Naive thymus-derived CD4-positive, alpha-beta T cell (primary cell): ENCODE data around the gene KMT5B. TPM values are rescaled to one million over a fixed set of nuclear protein-coding genes. Genes with fewer than 3 reads are reported as not detected.

Experiments used
- ATAC-seq: fragments of 150-1000 bp; cut with Tn5 transposase; 2 replicates; pipeline ENCODE4 v1.10.0; 2021; ENCODE audit warnings: mild to moderate bottlenecking, moderate library complexity
- CTCF ChIA-PET: fragments of 350-600 bp; sonication (Branson Sonifier 250); formaldehyde crosslinking; loops from one replicate; lab custom pipeline; 2021; ENCODE audit warnings: antibody characterized with exemption; lab: Charles Lee
- POLR2A ChIA-PET: fragments of 350-600 bp; sonication (Branson Sonifier 250); formaldehyde crosslinking; loops from one replicate; lab custom pipeline; 2021; ENCODE audit warnings: antibody characterized with exemption, inconsistent platforms; lab: Charles Lee
- DNase-seq, 9 donors: peaks; one replicate each; pipeline versions ENCODE4 v3.0.0 to v3.0.0-alpha.2; 2020 to 2022; ENCODE audit warnings: mixed read lengths in 1 of 9
- H3K27ac ChIP-seq: one replicate; pipeline ENCODE4 v1.7.0; 2013; ENCODE audit warnings: mild to moderate bottlenecking, low read depth, low read length, moderate library complexity
- H3K27me3 ChIP-seq, 2 donors: one replicate each; pipeline ENCODE4 v1.7.0; 2013; ENCODE audit warnings: low read length in 2 of 2, mild to moderate bottlenecking in 2 of 2, moderate library complexity in 2 of 2; ENCODE audit not compliant: control insufficient read depth in 2 of 2, insufficient read depth in 2 of 2
- H3K36me3 ChIP-seq, 3 experiments: 1 replicate in 2 of 3; 2 replicates in 1 of 3; pipeline ENCODE4 v1.7.0; 2013; ENCODE audit warnings: low read length in 3 of 3, mild to moderate bottlenecking in 3 of 3, moderate library complexity in 1 of 3; ENCODE audit not compliant: insufficient read depth in 3 of 3, control insufficient read depth in 2 of 3
- H3K4me1 ChIP-seq, 2 donors: one replicate each; pipeline ENCODE4 v1.7.0; 2013; ENCODE audit warnings: low read length in 2 of 2, mild to moderate bottlenecking in 2 of 2, moderate library complexity in 1 of 2; ENCODE audit not compliant: control insufficient read depth in 2 of 2, insufficient read depth in 2 of 2
- H3K4me3 ChIP-seq: 2 replicates; pipeline ENCODE4 v1.7.0; 2013; ENCODE audit warnings: mild to moderate bottlenecking, low read length
- H3K9me3 ChIP-seq, 3 experiments: 1 replicate in 2 of 3; 2 replicates in 1 of 3; pipeline ENCODE4 v1.7.0; 2013; ENCODE audit warnings: low read length in 3 of 3; ENCODE audit not compliant: control insufficient read depth in 2 of 3
- H3K27ac Mint-ChIP-seq, 9 donors: one replicate each; pipeline ENCODE4 v1.8.0; 2020 to 2022; ENCODE audit warnings: mixed read lengths in 9 of 9, mild to moderate bottlenecking in 8 of 9, moderate library complexity in 5 of 9, inconsistent platforms in 2 of 9
- H3K27me3 Mint-ChIP-seq, 5 donors: one replicate each; pipeline ENCODE4 v1.8.0; 2021 to 2022; ENCODE audit warnings: mixed read lengths in 5 of 5, mild to moderate bottlenecking in 1 of 5
- H3K36me3 Mint-ChIP-seq, 5 donors: one replicate each; pipeline ENCODE4 v1.8.0; 2020 to 2022; ENCODE audit warnings: mixed read lengths in 5 of 5, mild to moderate bottlenecking in 3 of 5, inconsistent platforms in 1 of 5
- H3K4me1 Mint-ChIP-seq, 7 donors: one replicate each; pipeline ENCODE4 v1.8.0; 2020 to 2022; ENCODE audit warnings: mixed read lengths in 7 of 7, mild to moderate bottlenecking in 3 of 7, inconsistent platforms in 1 of 7
- H3K4me3 Mint-ChIP-seq, 10 donors: one replicate each; pipeline ENCODE4 v1.8.0; 2020 to 2022; ENCODE audit warnings: mild to moderate bottlenecking in 10 of 10, mixed read lengths in 10 of 10, moderate library complexity in 6 of 10, inconsistent platforms in 2 of 10
- H3K9me3 Mint-ChIP-seq, 11 donors: one replicate each; pipeline ENCODE4 v1.8.0; 2020 to 2022; ENCODE audit warnings: mixed read lengths in 11 of 11, mild to moderate bottlenecking in 4 of 11, inconsistent platforms in 1 of 11, moderate library complexity in 1 of 11
- intact Hi-C, 2 donors: fragments of 100-400 bp; cut with micrococcal nuclease; formaldehyde crosslinking; loops; one replicate each; pipeline ENCODE4 v1.15.1; 2023
- polyA plus RNA-seq, 2 donors: library from polyadenylated mRNA; unstranded; fragments of 300-500 nt; fragmentation: Illumina TruSeq; gene quantifications; one replicate each; pipeline ENCODE4 v1.2.3, GENCODE V29; 2021
- total RNA-seq, 6 experiments: library from RNA in 5 of 6; stranded (reverse) in 5 of 6; gene quantifications; 1 replicate in 5 of 6; 2 replicates in 1 of 6; pipeline ENCODE4 v1.2.3 and lab custom pipeline; 2021 to 2026

Gene KMT5B
- total and polyA plus RNA-seq, 7 experiments from 2014 or later, result 32.7 to 68.2 (median 43.8) TPM

DNA sequence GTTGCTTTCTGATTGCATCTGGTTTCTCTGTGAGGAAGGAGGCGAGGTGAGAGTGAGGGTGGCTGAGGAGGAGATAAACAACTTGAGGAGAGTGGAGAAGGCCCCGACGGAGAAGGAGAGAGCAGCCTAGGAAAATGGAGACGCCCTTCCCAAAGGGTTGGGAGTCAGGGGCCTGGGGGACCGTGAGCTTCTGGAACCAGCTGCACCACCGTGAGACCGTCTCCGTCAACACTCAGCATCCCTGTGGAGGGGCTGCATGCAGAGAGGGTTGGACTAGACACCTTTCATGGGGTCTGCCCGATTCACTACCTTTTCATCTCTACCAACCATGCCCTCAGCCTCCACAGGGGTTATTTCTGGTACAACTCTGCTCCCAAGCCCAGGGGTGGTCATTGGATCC, 13.3 kb upstream of the KMT5B start:
- intact Hi-C loops, result no loop called here
- H3K27me3 ChIP-seq, result no peaks in the 10 kb centered on the region
- H3K4me1 Mint-ChIP-seq, result peaks cover 0 to 3% (median 0%) of the 10 kb centered on the region in 7 donors

DNA sequence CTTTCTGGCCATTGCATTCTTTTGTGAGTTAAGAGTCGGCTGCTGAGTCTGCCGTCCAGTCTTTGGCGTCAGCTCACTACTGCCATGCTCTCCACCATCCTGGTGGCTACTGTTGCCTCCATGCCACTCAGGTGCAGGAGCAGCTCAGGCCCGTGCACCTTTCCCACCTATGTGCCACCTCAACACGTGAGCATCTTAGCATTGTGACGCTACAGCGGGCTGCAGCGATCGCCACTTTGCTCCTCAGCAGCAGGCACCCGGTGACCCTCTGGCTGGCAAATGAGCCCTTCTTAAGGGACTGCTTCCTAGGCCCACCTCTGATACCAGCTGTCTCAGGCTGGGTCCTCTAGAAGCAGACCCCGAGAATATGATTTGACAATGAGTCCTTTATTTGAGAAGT, 11.5 kb upstream of the KMT5B start:
- intact Hi-C loops, result no loop called here
- Histone ChIP-seq H3K27ac (no peak overlapping the region), H3K9me3 (peaks cover 0 to 10% (median 0%) of the 10 kb centered on the region in 3 experiments), H3K4me3 (no peak overlapping the region), H3K4me1 (no peaks in the 10 kb centered on the region), H3K36me3 (no peaks in the 10 kb centered on the region), H3K27me3 (no peaks in the 10 kb centered on the region)
- H3K9me3 Mint-ChIP-seq, result peaks cover 0 to 22% (median 11%) of the 10 kb centered on the region in 11 donors
- POLR2A ChIA-PET, result no interaction called here
- no peak overlapping the region for H3K27ac Mint-ChIP-seq
- H3K27me3 Mint-ChIP-seq, result peaks cover 0 to 5% (median 0%) of the 10 kb centered on the region in 5 donors
- peaks cover 0 to 8% (median 0%) of the 10 kb centered on the region in 5 donors for H3K36me3 Mint-ChIP-seq
- DNase-seq (no peak), ATAC-seq (no peak)
- no peak overlapping the region for H3K4me3 Mint-ChIP-seq
- CTCF ChIA-PET, result interaction anchor here (0.7 kb wide), 1 partner anchor 222 kb away, joined by 4 read pairs; no protein-coding TSS in a partner anchor
- H3K4me1 Mint-ChIP-seq, result peaks cover 0 to 3% (median 0%) of the 10 kb centered on the region in 7 donors

More for the DNA sequence above, 13.3 kb upstream of the KMT5B start:
- Histone ChIP-seq H3K4me1 (no peaks in the 10 kb centered on the region), H3K4me3 (no peak overlapping the region), H3K27ac (no peak overlapping the region), H3K36me3 (no peaks in the 10 kb centered on the region), H3K9me3 (peaks cover 0 to 14% (median 0%) of the 10 kb centered on the region in 3 experiments)
- ChIA-PET POLR2A (no interaction called here), CTCF (no interaction called here)
- Mint-ChIP-seq H3K36me3 (peaks cover 0 to 14% (median 0%) of the 10 kb centered on the region in 5 donors), H3K27ac (no peak overlapping the region), H3K27me3 (peaks cover 0 to 2% (median 0%) of the 10 kb centered on the region in 5 donors), H3K9me3 (peaks cover 0 to 35% (median 15%) of the 10 kb centered on the region in 11 donors), H3K4me3 (no peak overlapping the region)
- DNase-seq (no peak), ATAC-seq (no peak)

DNA sequence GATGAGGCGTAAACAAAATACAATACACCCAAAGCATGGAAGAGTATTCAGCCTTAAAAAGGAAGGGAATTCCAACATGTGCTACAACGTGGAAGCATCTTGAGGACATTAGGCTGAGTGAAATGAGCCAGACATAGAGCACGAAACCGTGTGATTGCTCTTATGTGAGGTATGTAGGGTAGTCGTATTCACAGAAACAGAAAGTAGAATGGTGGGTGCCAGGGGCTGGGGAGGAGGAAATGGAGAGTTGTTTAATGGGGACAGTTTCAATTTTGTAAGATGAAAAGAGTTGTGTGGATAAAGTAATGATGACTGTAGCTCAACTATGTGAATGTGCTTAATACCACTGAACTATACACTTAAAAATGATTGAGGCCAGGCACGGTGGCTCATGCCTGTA, 10.2 kb upstream of the KMT5B start:
- no peak overlapping the region for H3K27ac Mint-ChIP-seq
- ATAC-seq (no peak), DNase-seq (no peak)
- H3K27me3 ChIP-seq, result no peaks in the 10 kb centered on the region
- no peaks in the 10 kb centered on the region for H3K4me1 ChIP-seq
- H3K4me3 ChIP-seq, result no peak overlapping the region
- intact Hi-C loops, result no loop called here
- ChIA-PET POLR2A (no interaction called here), CTCF (no interaction called here)
- H3K4me3 Mint-ChIP-seq, result no peak overlapping the region
- peaks cover 0 to 8% (median 1%) of the 10 kb centered on the region in 11 donors for H3K9me3 Mint-ChIP-seq
- peaks cover 0 to 6% (median 0%) of the 10 kb centered on the region in 5 donors for H3K27me3 Mint-ChIP-seq
- peaks cover 0 to 4% (median 0%) of the 10 kb centered on the region in 5 donors for H3K36me3 Mint-ChIP-seq
- no peak overlapping the region for H3K27ac ChIP-seq
- no peaks in the 10 kb centered on the region for H3K9me3 ChIP-seq
- H3K36me3 ChIP-seq, result no peaks in the 10 kb centered on the region
- peaks cover 0 to 3% (median 0%) of the 10 kb centered on the region in 7 donors for H3K4me1 Mint-ChIP-seq

DNA sequence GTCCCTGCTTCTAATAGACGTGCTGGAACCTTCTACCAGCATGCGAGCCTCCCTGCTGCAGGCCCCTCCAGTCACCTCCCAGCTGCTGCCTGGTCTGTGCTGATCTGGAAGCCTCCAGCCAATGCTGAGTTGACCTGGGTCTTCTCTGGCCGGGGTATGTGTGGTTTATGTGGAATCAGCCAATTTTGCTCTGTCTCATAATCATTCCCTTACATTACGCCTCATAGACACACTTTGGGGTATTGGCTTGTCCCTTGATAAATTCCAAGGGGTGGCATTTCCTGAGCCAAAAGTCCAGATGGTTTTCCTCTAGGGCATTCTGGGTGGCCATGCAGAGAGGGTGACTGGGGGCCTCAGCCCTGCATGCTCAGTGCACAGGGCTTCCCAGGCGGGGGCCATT, 8.3 kb upstream of the KMT5B start:
- no peak overlapping the region for H3K27ac Mint-ChIP-seq
- intact Hi-C loops, result no loop called here
- Histone ChIP-seq H3K27ac (no peak overlapping the region), H3K4me3 (no peak overlapping the region), H3K36me3 (no peaks in the 10 kb centered on the region), H3K9me3 (no peaks in the 10 kb centered on the region), H3K27me3 (no peaks in the 10 kb centered on the region), H3K4me1 (no peaks in the 10 kb centered on the region)
- peaks cover 0 to 15% (median 0%) of the 10 kb centered on the region in 5 donors for H3K27me3 Mint-ChIP-seq
- CTCF ChIA-PET, result interaction anchor here (0.6 kb wide), 1 partner anchor 409 kb away, joined by 3 read pairs; no protein-coding TSS in a partner anchor
- POLR2A ChIA-PET, result no interaction called here
- no peaks in the 10 kb centered on the region for H3K36me3 Mint-ChIP-seq
- peaks cover 0 to 2% (median 0%) of the 10 kb centered on the region in 11 donors for H3K9me3 Mint-ChIP-seq
- ATAC-seq (no peak), DNase-seq (no peak)
- peaks cover 0 to 3% (median 0%) of the 10 kb centered on the region in 7 donors for H3K4me1 Mint-ChIP-seq
- no peak overlapping the region for H3K4me3 Mint-ChIP-seq

DNA sequence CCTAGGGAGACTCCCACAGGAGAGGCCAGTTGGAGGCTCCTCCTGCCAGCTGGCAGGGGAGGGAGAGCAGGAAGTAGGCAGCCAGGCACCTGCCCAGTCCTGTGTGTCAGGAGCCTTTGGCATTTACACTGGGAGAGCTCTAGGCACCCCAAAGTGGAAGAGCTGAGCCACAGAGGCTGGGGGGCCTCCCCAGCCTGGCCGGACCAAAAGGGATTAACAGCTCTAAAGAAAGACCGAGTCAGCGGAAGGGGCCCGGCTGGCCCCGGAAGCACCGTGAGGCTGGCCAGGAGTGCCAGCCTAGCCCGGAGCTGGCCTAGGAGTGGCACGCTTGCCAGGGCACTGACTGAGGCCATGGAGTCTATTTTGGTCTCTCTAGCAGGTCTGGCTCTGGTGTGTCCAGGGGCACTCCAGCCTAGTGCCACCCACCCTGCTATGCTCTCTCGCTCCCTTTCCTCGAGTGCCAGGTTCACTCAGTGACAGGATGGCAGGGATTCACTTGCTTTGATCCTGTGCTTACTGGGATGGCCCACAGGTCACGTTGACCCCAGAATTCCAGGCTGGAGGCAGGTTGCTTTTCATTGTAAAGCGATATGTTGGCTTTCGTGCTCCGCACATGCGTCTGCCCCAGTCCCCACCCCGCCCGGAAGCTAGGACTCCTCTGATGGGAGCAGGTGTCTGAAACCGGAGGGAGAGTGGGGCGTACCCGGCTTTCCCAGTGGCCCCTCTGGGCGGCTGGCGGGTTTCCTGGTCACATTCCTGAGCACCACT, 3.3 kb upstream of the KMT5B start:
- Mint-ChIP-seq H3K4me3 (peak overlapping the region in 1 of 10 donors; percentile 45), H3K27ac (peak overlapping the region in 1 of 9 donors; percentile 2), H3K9me3 (peaks cover 0 to 22% (median 0%) of the 10 kb centered on the region in 11 donors), H3K36me3 (peaks cover 0 to 5% (median 0%) of the 10 kb centered on the region in 5 donors), H3K4me1 (peaks cover 15 to 24% (median 21%) of the 10 kb centered on the region in 7 donors), H3K27me3 (peaks cover 0 to 32% (median 0%) of the 10 kb centered on the region in 5 donors)
- Histone ChIP-seq H3K36me3 (peaks cover 0 to 3% (median 0%) of the 10 kb centered on the region in 3 experiments), H3K27me3 (no peaks in the 10 kb centered on the region), H3K4me3 (no peak overlapping the region), H3K4me1 (peaks cover 5 to 11% of the 10 kb centered on the region in 2 donors), H3K9me3 (no peaks in the 10 kb centered on the region), H3K27ac (no peak overlapping the region)
- intact Hi-C loops, result loop anchor here in 1 of 2 donors (10.0 kb wide), 1 partner anchor 182 kb away; the partner anchor contains the start of genes NDUFS8 and TCIRG1
- CTCF ChIA-PET, result interaction anchor here (1.1 kb wide), 1 partner anchor 15 kb away, joined by 3 read pairs; no protein-coding TSS in a partner anchor
- DNase-seq (no peak), ATAC-seq (no peak)
- POLR2A ChIA-PET, result no interaction called here

DNA sequence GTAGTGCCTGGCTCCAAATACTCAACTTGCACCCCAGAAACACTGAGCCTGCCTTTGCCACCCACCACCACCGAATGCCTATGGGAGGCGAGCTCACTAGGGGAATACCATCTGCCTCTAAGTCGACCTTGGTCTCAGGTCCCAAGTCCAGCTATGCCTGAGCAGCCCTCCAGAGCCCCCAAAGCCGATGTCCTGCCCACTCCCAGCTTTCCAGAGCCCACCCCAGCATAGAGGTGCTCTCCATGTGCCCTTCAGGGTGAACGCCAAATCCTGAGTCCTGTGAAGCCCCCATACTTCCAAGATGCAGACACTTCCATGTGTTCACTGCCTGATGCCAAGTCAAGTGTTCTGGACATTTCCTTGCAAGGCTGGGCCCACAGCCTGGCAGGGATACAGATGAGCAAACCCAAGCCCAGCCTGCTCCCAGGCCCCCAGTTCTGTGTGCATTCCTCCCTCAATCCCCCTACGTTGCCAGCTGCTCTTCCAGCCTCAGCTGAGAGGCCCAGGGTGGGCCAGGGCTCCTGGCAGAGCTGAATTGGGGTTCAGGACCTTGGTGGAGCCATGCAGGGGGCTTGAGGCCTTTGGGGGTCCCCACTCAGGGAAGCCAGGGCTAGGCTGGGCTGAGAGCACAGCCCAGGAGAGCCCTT, 2.6 kb upstream of the KMT5B start:
- H3K4me1 Mint-ChIP-seq, result peaks cover 22 to 31% (median 28%) of the 10 kb centered on the region in 7 donors
- peak overlapping the region; percentile 69 to 98 (median 82) for H3K4me3 Mint-ChIP-seq
- intact Hi-C loops, result loop anchor here in 1 of 2 donors (10.0 kb wide), 1 partner anchor 181 kb away; the partner anchor contains the start of genes NDUFS8 and TCIRG1
- H3K27me3 ChIP-seq, result no peaks in the 10 kb centered on the region
- H3K27me3 Mint-ChIP-seq, result peaks cover 0 to 32% (median 0%) of the 10 kb centered on the region in 5 donors
- H3K36me3 ChIP-seq, result peaks cover 0 to 3% (median 0%) of the 10 kb centered on the region in 3 experiments
- H3K27ac Mint-ChIP-seq, result peak overlapping the region in 8 of 9 donors; percentile 68 to 92 (median 81)
- no peak overlapping the region for H3K4me3 ChIP-seq
- ATAC-seq (no peak), DNase-seq (no peak)
- H3K9me3 Mint-ChIP-seq, result peaks cover 0 to 22% (median 0%) of the 10 kb centered on the region in 11 donors
- H3K9me3 ChIP-seq, result no peaks in the 10 kb centered on the region
- H3K36me3 Mint-ChIP-seq, result peaks cover 0 to 5% (median 0%) of the 10 kb centered on the region in 5 donors
- ChIA-PET CTCF (no interaction called here), POLR2A (no interaction called here)
- H3K4me1 ChIP-seq, result peaks cover 9 to 18% of the 10 kb centered on the region in 2 donors
- H3K27ac ChIP-seq, result no peak overlapping the region
